Stimulated activated CD8-positive, alpha-beta memory T cell treated with anti-CD3 and anti-CD28 coated beads, Interleukin-4, amount 100 ng/mL, for 24 hours (primary cell): ENCODE measurements around the gene CMIP.

Experiments used
- DNase-seq: peaks from one replicate; pipeline ENCODE4 v3.0.0-alpha.2; 2020; ENCODE audit warnings: low read depth

The CMIP gene

DNA sequence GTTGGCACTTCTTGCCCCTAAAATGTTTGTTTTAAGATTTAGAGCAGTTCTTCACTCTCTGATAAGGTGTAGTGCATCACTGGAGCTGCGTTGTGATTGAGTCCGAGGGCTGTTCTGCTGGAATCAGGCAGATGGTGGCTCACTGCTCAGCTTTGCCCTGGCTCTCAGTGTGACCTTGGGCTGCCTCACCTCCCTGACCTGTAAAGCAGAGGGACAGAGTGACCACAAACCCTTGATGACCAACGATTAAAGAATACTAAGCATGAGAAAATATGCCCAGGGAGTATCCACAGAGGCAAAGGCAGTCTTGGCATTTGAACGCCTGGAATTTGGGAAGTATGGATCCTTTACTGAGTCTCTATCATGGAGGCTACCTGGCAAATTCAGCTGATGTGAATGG lies 18.1 kb downstream of the CMIP start:
- DNase-seq: no peak

DNA sequence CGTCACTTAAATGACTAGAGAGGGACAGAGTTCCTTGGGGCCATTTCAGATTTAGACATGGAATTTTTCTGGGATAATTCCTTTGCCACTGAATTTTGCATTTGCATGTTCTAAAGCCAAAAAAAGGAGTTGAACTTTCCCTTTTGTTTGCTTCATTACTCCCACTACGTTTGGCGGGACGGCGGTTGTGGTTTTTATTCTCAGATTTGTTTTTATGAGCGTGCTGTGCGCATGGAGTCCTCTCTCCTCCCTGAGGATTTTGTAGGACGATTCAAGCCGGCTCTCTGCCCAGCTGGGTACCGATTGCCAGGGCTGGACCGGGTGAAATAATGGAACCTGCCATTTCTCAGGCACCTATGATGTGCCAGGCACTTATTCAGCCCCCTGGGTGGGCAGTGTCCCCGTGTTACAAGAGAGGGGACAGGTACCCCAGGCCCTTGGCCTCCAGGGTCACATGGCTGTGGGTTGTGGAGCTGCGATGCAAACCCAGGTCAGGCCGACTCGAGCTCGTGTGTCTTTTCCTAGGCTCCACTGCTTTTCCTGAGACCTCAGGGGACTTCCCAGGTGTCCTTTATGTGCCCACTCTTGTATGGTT lies 18.8 kb downstream of the CMIP start:
- no peak for DNase-seq

DNA sequence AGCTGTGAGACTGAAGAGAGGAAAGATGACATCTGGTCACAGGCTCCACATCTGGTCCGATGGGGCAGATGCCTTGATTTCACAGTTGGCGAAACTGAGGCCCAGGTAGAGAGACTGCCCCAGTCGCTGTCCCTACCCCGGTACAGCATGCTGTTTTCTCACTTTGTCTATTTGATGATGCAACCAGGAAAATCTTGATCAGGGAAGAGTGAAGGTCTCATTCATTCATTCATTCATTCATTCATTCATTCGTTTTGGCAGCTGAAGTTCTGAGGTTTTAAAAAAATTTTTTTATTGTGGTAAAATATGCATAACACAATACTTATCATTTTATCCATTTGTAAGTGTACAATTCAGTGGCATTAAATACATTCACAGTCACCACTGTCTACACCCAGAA lies 19.7 kb downstream of the CMIP start:
- no peak for DNase-seq

DNA sequence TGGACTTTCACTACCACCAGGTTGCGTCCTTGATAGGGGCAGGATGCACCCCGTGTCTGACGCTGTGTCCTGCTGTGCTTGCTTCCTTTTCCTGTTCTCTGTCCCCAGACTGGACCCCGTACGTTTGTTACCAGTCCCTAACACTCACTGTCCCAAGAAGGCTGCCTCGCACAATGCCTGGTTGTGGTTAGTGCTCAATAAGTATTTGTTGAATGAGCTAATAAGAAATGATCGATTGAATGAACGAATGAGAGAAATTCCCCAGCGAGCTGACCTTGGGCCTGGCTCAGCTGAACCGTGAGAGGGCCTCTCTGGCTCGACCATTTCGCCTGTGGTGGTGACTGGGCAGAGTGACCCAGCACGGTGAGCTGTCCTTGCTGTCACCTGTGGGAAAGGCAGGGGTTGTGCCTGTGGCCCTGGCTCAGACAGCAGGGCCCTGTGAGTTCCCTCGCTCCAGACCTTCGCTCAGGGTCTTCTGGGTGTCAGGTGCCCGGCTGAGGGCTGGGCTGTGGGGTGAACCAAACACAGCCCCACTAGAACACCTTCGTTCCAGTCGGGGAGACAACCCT lies 20.9 kb downstream of the CMIP start:
- no peak for DNase-seq

DNA sequence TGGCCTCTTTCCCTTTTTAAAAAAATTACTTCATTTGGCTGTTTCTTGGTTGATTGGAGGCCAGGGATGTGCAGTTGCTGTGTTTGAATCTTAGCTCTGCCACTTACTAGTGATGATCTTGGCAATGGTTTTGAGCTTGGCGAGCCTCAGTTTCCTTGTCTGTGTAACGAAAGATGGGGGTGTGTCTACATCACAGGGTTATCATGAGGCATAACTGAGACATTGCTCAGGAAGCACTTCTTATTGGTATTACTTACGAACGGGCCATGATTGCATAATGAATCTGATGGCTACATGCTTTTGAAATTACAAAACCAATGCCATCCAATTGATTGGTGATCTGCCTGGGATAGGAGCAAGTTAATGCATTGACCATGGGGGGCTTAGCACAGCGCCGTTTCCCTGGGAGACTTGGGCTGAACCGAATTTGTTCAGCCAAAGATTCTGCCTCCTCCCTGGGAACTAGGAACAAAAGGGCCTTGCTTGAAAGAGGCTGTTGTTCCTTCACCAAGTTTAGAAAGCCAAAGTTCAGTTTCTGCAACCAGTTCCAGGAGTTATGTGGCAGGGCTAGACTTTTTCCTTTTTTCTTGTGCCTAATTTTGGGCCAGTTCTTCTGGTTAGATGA lies 21.9 kb downstream of the CMIP start:
- DNase-seq: no peak

DNA sequence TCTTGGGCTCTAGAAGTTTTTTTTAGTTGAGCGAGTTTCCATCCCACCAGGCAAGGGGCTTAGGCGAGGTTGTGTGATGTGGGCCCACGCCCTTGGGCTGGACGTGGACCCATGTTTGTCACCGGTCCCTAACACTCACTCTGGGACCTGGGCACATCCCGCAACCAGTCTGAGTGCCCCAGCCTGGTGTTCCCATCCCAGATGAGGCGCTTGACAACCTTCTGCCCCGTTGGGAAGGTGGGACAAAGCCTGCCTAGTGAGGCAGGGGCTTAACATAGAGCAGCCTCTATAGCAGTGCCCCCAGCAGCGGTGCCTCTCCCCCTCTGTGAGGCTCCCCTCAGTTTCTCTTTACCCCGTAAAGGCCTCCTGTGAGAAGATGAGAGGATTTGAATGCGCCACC lies 22.5 kb downstream of the CMIP start:
- no peak for DNase-seq

DNA sequence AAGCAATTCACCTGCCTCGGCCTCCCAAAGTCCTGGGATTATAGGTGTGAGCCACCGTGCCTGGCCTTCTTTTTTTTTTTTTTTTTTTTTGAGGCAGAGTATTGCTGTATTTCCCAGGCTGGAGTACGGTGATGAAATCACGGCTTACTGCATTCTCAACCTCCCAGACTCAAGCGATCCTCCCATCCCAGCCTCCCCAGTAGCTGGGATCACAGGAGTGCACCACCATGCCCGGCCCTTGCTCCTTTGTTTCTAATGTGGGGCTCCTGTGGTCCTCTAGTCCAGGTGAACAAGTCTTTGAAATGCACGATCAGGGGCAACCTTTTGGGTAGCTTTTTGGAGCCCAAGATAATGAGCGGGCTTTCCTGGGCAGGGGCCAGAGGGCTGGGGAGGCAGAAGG lies 23.2 kb downstream of the CMIP start:
- DNase-seq: no peak

DNA sequence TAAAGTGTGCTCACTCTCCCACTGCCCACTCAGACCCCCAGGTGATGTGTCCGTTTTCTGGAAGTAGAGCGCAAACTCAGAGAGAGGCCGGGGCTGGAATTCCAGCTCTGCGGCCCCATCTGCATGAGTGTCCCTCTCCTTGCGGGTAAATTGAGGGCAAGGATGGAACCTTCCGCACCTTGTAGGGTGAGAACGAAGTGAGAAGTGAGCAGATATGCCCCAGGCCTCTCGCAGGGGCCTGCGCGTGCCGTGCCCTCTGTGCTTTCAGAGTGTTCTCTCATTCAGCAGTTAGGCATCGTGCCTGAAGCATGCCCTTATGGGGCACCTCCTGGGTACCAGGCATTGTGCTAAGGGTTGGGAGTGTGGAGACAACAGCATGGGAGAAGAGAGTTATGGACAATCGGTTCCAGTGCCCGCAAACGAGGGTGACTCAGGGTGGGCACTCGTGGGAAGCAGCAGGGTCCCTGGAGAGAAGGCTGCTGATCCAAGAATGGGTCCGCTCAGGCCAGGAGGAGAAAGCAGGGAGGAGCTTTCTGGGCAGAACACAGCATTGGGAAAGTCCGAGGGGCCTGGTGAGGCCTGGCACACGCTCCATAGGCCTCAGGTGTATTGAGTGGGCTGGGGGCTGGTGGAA lies 23.8 kb downstream of the CMIP start:
- no peak for DNase-seq

DNA sequence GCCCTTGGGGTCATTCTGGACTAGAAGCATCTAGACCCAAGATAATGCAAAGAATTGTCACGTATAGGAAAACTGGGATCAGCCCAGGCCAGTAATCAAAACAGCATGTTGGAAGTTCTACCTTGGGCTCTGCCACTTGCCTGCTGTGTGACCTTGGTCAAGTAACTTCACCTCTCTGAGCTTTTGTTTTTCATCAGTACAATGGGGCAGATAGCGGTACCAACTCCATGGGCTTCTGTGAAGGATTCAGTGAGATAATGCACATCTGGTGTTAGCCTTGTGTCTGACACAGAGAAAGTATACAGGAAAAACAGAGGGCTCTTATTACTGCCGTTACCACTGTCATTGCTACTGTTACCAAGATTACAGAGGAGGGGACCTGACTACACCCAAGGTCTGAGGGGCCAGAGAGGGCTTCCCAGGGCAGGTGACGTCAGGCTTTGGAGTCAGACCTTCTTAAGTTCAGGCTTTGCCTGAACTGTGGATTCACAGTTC lies 24.6 kb downstream of the CMIP start:
- DNase-seq: no peak

DNA sequence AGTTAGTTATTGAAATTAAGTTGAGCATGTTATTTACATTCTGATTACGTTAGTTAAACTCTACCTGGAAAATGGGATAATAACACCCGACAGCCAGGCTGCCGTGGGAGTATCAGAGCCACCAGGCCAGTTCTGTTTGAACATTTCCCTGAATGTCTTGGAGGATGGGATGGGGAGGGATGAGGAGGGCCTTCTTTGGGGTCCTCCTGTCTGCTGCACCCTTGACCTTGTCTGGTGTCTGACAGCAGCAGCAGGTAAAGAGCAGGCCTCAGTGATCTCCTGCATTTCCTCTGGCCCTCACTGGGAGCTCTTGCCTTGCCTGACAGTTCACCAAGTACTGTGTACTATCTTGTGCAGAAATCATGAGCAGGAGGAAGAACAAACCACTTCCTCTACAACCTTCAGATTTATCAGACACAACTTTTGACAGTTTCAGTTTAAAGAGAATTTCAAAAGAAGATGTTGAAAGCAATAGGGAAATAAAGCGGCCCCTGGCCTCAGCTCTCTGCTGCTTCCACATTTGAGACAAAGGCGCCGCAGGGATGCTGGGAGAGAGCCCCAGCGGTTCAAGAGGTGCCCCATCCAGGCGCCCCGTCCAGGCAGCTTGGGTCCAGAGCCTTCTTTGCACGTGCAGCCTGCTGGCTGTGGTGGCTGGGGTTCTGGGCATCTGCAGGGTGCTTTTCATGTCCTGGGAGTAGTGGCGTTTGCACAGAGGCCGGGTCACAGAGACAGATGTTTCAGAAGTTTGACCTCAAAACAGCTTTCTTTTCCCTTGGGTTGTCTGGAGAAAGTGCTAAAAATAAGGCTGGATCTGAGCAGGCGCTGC lies 25.3 kb downstream of the CMIP start:
- no peak for DNase-seq

DNA sequence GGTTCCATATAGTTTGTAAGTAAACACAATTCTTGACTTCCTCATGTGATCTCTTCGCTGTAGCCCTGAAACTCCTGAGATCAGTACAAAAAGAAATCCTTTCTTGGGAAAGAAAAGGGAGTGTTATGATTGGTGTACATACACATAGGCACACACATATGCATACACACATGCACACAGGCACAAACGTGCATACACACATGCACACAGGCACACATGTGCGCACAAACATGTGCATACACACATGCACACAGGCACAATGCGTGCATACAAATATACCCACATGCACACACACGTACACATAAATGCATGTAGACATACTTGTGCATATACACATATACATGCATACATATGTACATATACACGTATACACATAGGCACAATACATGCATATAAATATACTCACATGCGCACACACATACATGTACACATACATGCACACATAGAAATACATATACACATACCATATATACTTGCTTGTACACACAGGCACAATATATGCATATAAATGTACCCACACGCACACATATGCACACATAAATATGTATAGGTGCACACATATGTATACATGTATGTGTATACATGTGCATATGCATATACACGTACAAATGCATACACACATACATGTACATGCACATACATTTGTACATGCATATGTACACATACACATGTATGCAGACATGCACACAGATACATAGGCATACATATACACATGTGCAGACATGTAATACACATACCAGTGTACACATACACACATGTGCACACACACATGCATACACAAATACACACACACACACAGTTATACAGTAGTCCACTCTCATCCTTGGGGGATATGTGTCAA lies 26.4 kb downstream of the CMIP start:
- DNase-seq: no peak

DNA sequence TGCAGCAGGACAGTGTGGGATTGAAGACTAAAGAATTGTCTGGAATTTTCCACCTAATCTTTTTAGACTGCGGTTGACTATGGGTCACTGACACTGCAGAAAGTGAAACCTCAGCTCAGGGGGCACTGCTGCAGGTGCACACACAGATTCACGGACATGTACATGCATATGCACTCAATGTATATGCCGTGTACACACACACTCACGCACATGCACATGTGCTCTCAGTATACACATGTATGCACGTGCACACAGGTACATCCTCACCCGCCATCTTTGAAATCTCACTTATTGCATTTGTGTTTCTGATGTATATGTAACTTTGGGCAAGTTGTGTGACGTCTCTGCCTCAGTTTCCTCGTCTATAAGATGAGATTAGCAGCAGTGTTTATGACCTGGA lies 27.3 kb downstream of the CMIP start:
- no peak for DNase-seq

DNA sequence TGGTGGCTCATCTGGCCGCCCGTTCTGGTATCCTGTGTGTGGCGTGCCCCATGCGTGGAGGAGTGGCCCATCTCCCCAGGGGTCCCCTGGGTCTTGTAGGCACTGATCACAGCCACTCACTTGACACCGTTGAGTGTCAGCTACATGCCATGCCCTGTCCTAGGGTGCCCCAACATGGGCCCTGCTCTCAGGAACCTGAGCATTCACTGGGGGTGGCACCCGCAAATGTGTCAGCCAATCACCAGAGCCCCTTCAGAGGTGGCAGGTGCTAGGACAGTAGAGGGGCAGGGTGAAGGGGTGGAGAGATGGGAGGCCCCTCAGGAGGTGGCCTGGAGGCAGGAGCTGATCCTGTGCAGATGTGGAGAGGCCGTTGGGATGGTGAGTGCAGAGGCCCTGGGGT lies 27.8 kb downstream of the CMIP start:
- no peak for DNase-seq

DNA sequence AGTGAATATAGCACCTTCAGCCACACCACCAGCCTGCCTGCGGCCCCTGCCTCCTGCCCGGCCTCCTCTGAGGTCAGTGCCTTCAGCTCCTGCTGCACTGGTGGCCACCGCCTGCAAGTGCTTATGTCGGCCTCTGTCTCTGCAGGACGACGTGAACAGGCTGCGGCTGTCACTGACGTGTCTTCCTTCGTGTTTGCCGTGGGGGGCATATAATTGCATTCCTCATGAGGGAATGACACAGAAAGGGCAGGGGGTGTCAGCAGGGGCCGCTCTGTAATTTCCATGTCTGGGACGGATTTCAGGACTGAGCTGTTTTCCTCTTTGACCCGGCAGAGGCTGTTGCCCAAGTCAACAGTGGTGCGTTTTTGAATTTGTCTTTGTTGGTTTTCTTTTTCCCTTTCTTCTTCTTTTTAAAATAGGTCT lies 28.5 kb downstream of the CMIP start:
- DNase-seq: no peak

DNA sequence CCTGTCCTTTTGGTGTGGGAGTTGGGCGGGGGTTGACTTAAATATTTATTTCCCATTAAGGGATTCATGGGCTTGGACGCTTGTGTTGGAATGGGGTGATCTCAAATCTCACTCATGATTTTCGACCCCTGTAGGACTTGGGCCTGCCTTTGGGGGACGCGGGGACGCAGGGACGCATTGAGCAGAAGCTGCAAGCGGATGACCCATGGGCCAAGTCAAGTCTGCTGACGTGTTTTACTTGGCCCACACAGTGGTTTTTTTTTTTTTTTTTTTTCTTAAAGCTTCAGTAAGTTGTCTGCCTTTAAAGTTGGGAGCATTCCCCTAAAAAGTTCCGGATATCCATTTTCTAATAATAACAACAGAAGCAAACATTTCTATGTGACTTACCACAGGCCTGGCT lies 28.9 kb downstream of the CMIP start:
- DNase-seq: no peak

DNA sequence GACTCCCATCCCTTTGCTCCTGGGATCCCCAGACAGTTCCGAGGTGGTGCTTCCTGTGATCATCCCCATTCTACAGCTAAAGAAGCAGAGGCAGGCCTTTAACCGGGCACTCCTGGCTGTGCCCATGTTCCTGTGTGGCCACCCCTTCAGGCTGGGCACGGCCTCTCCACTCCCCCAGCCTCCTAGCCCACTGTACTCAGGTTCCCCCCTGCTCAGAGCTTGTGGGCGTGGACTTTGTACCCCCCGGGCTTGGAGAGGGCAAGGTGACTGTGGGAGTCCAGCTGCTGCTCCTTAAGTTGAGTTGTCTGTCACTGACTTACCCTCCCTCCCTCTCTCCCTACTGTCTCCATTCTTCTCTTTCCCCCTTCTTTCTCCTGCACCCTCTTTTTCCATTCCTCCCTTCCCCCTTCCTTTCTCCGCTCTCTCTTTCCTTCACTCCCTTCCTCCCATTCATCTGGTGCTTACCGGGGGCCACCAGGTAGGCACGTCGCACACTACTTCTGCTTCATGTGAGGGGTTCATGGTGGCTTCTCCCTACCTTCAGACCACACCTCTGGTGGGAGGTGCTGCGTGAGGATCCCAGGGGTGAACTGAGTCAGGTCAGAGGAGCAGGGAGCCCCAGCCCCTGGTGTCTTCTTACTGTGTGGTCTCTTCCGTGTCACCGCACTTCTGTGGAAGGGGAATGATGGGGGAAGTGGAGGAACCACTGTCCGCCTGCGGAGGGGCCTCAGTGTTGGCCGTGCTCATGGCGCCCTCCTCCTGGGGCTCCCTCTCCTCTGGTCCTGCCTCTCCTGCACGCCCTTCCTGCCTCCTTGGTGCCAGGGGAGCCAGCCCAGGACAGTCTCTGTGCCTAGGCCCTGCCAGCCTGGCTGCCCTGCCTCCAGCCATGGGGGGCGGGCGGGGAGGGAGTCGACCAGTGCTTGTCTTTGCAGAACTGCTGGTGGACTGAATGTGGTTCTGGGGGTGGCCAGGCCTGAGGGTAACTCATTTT lies 29.7 kb downstream of the CMIP start:
- no peak for DNase-seq

DNA sequence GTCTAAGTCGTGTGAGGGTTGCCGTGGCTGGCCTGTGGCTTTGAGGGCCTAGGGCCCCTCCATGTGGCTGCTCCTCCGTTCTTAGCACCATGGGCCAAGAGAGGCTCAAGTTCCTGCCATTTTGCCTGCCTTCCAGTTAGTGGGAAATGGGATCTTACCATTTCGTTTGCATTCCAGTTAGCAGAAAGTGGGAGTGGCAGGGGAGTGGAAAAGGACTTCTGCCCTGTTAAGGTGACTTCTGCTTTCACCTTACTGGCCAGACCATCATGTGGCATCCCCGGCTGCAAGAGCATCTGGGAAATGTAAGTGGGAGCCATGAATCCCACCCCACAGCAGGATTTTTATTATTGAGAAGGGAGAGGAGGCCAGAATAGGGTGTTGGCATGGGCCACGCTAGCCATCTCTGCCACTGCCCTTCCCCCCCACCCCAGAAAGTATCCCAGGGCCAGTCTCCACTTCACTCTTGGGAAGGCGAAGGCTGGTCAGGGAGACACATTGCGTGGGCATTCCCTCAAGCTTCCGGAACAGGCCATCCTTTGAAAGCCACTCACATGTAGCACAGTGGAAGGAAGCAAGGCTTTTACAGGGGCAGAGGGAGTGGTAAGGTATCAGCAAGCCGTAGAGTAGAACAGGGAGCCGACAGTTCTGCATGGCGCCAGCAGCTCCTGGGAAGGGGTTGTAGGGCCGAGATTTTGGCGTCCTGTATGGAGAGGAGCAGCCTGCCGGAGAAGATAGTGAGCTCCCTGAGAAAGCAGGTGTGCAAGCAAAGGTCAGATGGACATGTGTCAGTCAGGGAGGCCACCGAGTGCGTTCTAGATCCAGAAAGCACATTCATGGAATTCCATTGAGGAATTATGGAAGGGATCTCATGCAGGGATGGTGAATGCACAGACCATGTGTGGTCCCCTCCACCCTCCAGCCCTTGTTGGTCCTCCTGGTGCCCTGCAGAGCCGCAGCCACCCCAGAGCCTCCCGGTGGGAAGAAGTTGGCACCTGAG lies 33.4 kb downstream of the CMIP start:
- no peak for DNase-seq

DNA sequence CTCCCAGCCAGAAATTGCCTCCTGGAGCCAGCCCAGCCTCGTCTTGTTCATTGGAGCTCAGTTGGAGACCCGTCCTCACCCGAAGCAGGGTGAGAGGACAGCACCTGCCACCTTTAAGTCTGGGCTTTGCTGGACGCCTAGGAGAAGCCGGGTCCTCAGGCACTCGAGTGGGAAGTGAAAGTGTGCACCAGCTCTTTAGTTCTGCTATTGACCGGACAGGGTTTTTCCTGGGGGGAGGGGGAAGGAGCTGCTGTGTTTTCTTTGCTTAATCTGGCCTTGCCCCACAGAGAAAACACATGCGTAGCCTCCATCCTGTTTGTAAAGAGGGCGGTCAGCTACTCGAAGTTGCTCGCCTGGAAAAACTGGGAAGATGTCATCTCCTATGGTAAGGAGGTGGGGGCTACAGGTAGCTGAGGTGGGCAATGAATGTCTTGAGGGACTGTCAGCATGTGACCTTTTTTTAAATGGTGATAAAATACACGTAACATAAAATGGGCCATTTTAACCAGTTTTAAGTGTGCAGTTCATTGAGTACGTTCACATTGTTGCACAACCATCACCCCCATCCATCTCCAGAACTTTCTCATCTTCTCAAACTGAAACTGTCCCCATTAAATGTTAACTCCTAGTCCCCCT lies 34.4 kb downstream of the CMIP start:
- no peak for DNase-seq
